ENCODE data around the gene KAT6B.

DNA sequence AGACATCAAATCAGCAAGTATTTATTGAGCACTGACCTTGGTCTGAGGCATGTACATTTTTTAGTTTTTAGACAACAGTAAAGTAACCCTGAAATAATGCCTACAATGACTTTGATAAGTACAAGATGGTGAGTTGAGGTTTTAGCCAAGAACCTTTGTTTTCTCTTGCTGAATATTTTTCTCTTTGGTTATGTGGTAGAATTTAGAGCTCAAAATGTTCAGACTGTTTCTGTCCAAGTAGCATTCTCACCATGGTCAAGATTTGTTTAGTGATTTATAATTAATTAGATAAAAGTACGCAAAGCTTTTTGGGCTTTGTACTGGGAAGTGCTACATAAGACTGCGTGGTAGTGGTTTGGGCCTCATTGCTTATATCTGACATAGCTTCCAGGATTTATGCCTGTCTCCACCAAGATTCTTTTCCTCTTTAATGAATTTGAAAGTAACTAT lies 102.4 kb downstream of the KAT6B start:
- TF ChIP-seq CTCF (IDR thresholded peaks at IDR 0.05; ENCODE audit: poor library complexity): no peak
- no peak for TF ChIP-seq EZH2 (IDR thresholded peaks at IDR 0.05; ENCODE audit: borderline replicate concordance)

Measured in hepatocyte (in vitro differentiated cells).